K562 (cell line): ENCODE results near the gene ITPRID2. TPM values are rescaled to one million over a fixed set of nuclear protein-coding genes. Genes with fewer than 3 reads are reported as not detected.

ENCODE experiments used
- ATAC-seq: fragments of 200-7000 bp; cut with Tn5 transposase; 3 replicates; pipeline ENCODE4 v1.9.1; 2020; ENCODE audit warnings: moderate library complexity
- BruUV-seq: library from RNA; stranded (reverse); fragments of 400-500 nt; replicated peaks from 2 replicates; lab custom pipeline; 2021; lab: Mats Ljungman, UMichigan
- CTCF ChIA-PET: fragments of 300-600 bp; formaldehyde crosslinking; extraction: SDS; loops from one replicate; lab custom pipeline; 2021; ENCODE audit warnings: low intra/inter-chr PET ratio; lab: Yijun Ruan, JAX
- POLR2A ChIA-PET: fragments of 300-600, 350-650 bp; sonication (Branson Sonifier 250); formaldehyde crosslinking; extraction: SDS; loops from one replicate; lab custom pipeline; 2021; ENCODE audit warnings: antibody characterized with exemption, inconsistent platforms; lab: Yijun Ruan, JAX
- DNase-seq, 4 experiments: peaks; one replicate each; pipeline versions ENCODE4 v3.0.0 to v3.0.0-alpha.2; 2011 to 2018; ENCODE audit warnings: low spot score in 3 of 4, mixed read lengths in 3 of 4; ENCODE audit errors: extremely low read depth in 1 of 4
- FAIRE-seq: peaks from 2 replicates; lab custom pipeline; 2011; peaks lifted over from hg19 to GRCh38; lab: Jason Lieb, UNC
- H2AFZ ChIP-seq: 2 replicates; pipeline ENCODE4 v1.6.0; 2011; ENCODE audit warnings: low read depth, low read length, control low read depth, inconsistent platforms
- H3K27ac ChIP-seq: fragments of 200-600 bp; 3 replicates; pipeline ENCODE4 v1.8.0; 2011; ENCODE audit warnings: low read depth, mild to moderate bottlenecking, control low read depth, inconsistent platforms, low read length, moderate library complexity, mixed read lengths; ENCODE audit errors: extremely low read depth
- H3K27me3 ChIP-seq, 2 experiments: fragments of 300-600 bp in 1 of 2; 2 replicates in 1 of 2; 3 replicates in 1 of 2; pipeline versions ENCODE4 v1.6.0 to v1.8.0; 2011; ENCODE audit warnings: inconsistent platforms in 2 of 2, low read length in 2 of 2, mild to moderate bottlenecking in 1 of 2, mixed read lengths in 1 of 2, moderate library complexity in 1 of 2; ENCODE audit not compliant: control insufficient read depth in 2 of 2, insufficient read depth in 2 of 2
- H3K36me3 ChIP-seq: fragments of 300-600 bp; 3 replicates; pipeline ENCODE4 v1.8.0; 2011; ENCODE audit warnings: mild to moderate bottlenecking, low read length, inconsistent platforms; ENCODE audit not compliant: control insufficient read depth, insufficient read depth
- H3K4me1 ChIP-seq, 2 experiments: fragments of 200-600 bp in 1 of 2; replicated peaks in 1 of 2; 2 replicates in 1 of 2; 3 replicates in 1 of 2; pipeline versions ENCODE4 v1.5.1 to v1.8.0; 2011; ENCODE audit warnings: inconsistent platforms in 2 of 2, low read length in 2 of 2, mild to moderate bottlenecking in 1 of 2, mixed read lengths in 1 of 2, moderate library complexity in 1 of 2; ENCODE audit not compliant: control insufficient read depth in 2 of 2, insufficient read depth in 2 of 2
- H3K4me2 ChIP-seq: 2 replicates; pipeline ENCODE4 v1.6.1; 2011; ENCODE audit warnings: low read length, control low read depth, inconsistent platforms, mixed read lengths; ENCODE audit not compliant: insufficient read depth
- H3K4me3 ChIP-seq: fragments of 200-600 bp; sonication (generic), shearing (Covaris generic); 2 replicates; pipeline ENCODE4 v1.5.1; 2016; ENCODE audit warnings: control low read depth, inconsistent platforms
- H3K79me2 ChIP-seq: fragments of 200-600 bp; 3 replicates; pipeline ENCODE4 v1.8.0; 2011; ENCODE audit warnings: low read length, inconsistent platforms; ENCODE audit not compliant: control insufficient read depth, insufficient read depth
- H3K9ac ChIP-seq, 2 experiments: 2 replicates each; pipeline versions ENCODE4 v1.6.0 to v1.6.1; 2011; ENCODE audit warnings: low read depth in 2 of 2, low read length in 2 of 2, control low read depth in 1 of 2, inconsistent platforms in 1 of 2, mild to moderate bottlenecking in 1 of 2, mixed read lengths in 1 of 2; ENCODE audit not compliant: insufficient read depth in 1 of 2
- H3K9me1 ChIP-seq: one replicate; pipeline ENCODE4 v1.6.0; 2011; ENCODE audit warnings: inconsistent platforms, mild to moderate bottlenecking, low read length, moderate library complexity; ENCODE audit not compliant: control insufficient read depth, insufficient read depth
- H3K9me3 ChIP-seq: replicated peaks from 2 replicates; pipeline ENCODE4 v1.5.1; 2011; ENCODE audit warnings: low read depth, low read length, inconsistent platforms; ENCODE audit not compliant: control insufficient read depth, insufficient read depth
- H4K20me1 ChIP-seq: replicated peaks from 2 replicates; pipeline ENCODE4 v1.6.1; 2011; ENCODE audit warnings: low read length, inconsistent platforms, mixed read lengths; ENCODE audit not compliant: control insufficient read depth, insufficient read depth
- HOMEZ ChIP-seq: fragments of 250-450 bp; sonication (Bioruptor Pico); IDR thresholded peaks from 2 replicates; pipeline ENCODE4 v1.4.0; 2020; ENCODE audit warnings: mild to moderate bottlenecking, moderate library complexity
- IRF1 ChIP-seq: sonication (generic); formaldehyde crosslinking; IDR thresholded peaks from 2 replicates; pipeline ENCODE4 v1.8.0; 2022; ENCODE audit warnings: missing genetic modification reagents, mild to moderate bottlenecking, borderline replicate concordance
- KAT7 ChIP-seq: sonication (generic); formaldehyde crosslinking; IDR thresholded peaks from 2 replicates; pipeline ENCODE4 v1.8.0; 2022; ENCODE audit warnings: missing genetic modification reagents, mild to moderate bottlenecking, borderline replicate concordance
- MYNN ChIP-seq, 2 experiments: sonication (generic); formaldehyde crosslinking in 1 of 2; IDR thresholded peaks; 2 replicates each; pipeline versions ENCODE4 v1.5.0 to v1.6.1; 2016 to 2020; ENCODE audit warnings: antibody characterized with exemption in 1 of 2, missing genetic modification reagents in 1 of 2
- NCOA4 ChIP-seq: fragments of 450-650 bp; IDR thresholded peaks from 2 replicates; pipeline ENCODE4 v1.6.1; 2018; ENCODE audit warnings: mild to moderate bottlenecking; ENCODE audit not compliant: partially characterized antibody
- POLR3G ChIP-seq: IDR thresholded peaks from 2 replicates; pipeline ENCODE4 v1.6.1; 2011; ENCODE audit not compliant: insufficient read length, insufficient replicate concordance; ENCODE audit errors: extremely low read depth
- PRDM10 ChIP-seq: fragments of 450-650 bp; IDR thresholded peaks from 2 replicates; pipeline ENCODE4 v1.6.1; 2018; ENCODE audit not compliant: partially characterized antibody
- PTRF ChIP-seq: fragments of 450-650 bp; IDR thresholded peaks from 2 replicates; pipeline ENCODE4 v1.6.1; 2016; ENCODE audit warnings: mild to moderate bottlenecking, missing genetic modification characterization, missing compliant biosample characterization
- SMAD2 ChIP-seq: fragments of 150-350 bp; IDR thresholded peaks from 2 replicates; pipeline ENCODE4 v1.6.1; 2014; ENCODE audit warnings: low read depth, mild to moderate bottlenecking, low read length
- ZFP1 ChIP-seq: fragments of 450-650 bp; formaldehyde crosslinking; IDR thresholded peaks from 2 replicates; pipeline ENCODE4 v1.4.0; 2020; ENCODE audit warnings: mild to moderate bottlenecking, mixed read lengths
- ZNF232 ChIP-seq: sonication (generic); formaldehyde crosslinking; IDR thresholded peaks from 2 replicates; pipeline ENCODE4 v1.8.0; 2022; ENCODE audit warnings: mild to moderate bottlenecking, missing genetic modification reagents
- ZNF57 ChIP-seq: fragments of 450-650 bp; formaldehyde crosslinking; IDR thresholded peaks from 2 replicates; pipeline ENCODE4 v1.4.0; 2020; ENCODE audit warnings: mild to moderate bottlenecking, moderate library complexity
- ZNF589 ChIP-seq: fragments of 200-800 bp; sonication (Bioruptor generic); IDR thresholded peaks from 2 replicates; pipeline ENCODE4 v1.6.1; 2016; ENCODE audit warnings: low read depth, missing genetic modification characterization, missing compliant biosample characterization
- WGBS: fragments of 100-300 bp; shearing (Covaris generic); methylation state at CpG from one replicate; pipeline ENCODE4 v1.1.6; 2016; ENCODE audit warnings: low coverage, mixed read lengths; ENCODE audit not compliant: insufficient coverage; ENCODE audit errors: missing lambda C conversion rate; 5-methylcytosine and 5-hydroxymethylcytosine counted together
- in situ Hi-C: fragments of 300-500 bp; cut with MboI; formaldehyde crosslinking; loops from 4 replicates; pipeline ENCODE4 v1.15.0; 2018; ENCODE audit warnings: inconsistent platforms, mixed read lengths
- intact Hi-C: fragments of 100-400 bp; cut with micrococcal nuclease; formaldehyde crosslinking; loops from 2 replicates; pipeline ENCODE4 v1.14.2; 2022
- polyA plus RNA-seq, 8 experiments: library from polyadenylated mRNA; depleted of rRNA in 4 of 8; stranded (reverse) in 5 of 8; unstranded in 3 of 8; fragments of >200 nt; fragmentation: Nextera tagmentation in 2 of 8; fragmentation: Illumina TruSeq in 1 of 8; extraction: Ambion mirVana in 2 of 8; extraction: Trizol in 1 of 8; gene quantifications; 2 replicates each; pipeline versions ENCODE4 v1.2.1 to v1.2.3, GENCODE V29; 2011 to 2014; ENCODE audit warnings: inconsistent platforms in 1 of 8, missing spikeins in 1 of 8
- total RNA-seq, 7 experiments: library from RNA; depleted of rRNA in 6 of 7; stranded (reverse); fragments of >200 nt in 6 of 7; fragmentation: Illumina TruSeq in 2 of 7; extraction: Trizol in 2 of 7; gene quantifications; 2 replicates each; pipeline versions ENCODE4 v1.2.1 to v1.2.3, GENCODE V29; 2011 to 2021; ENCODE audit warnings: low replicate concordance in 1 of 7

The ITPRID2 gene
- total and polyA plus RNA-seq, 9 of the 15 experiments (the other 6 are each of a cell fraction or from before 2014, with no cell fraction given), result 18.5 to 77.8 (median 52.0) TPM

GRCh38 chr2:181916726-181917718 lies 25.5 kb downstream of the ITPRID2 start:
- ATAC-seq (peak; percentile 28; the same call in 1 of the 3 replicates), DNase-seq (no peak), FAIRE-seq (no peak)
- CTCF ChIA-PET, result no interaction called here
- no peaks in the 10 kb centered on the region for H3K9me3 ChIP-seq
- no peak overlapping the region for H3K27ac ChIP-seq
- H3K4me3 ChIP-seq, result no peak overlapping the region
- 0 out of 3 replicates have a peak, but pooled peaks cover under 1% of the 10 kb centered on the region for H3K79me2 ChIP-seq
- POLR2A ChIA-PET, result interaction anchor here (0.9 to 1.0 kb wide), 2 partner anchors 17 to 25 kb away, joined by 3 read pairs; no protein-coding TSS in a partner anchor
- in situ Hi-C loops (no loop called here), intact Hi-C loops (no loop called here)
- WGBS, result 81% methylated on average over 5 of the region's 5 CpGs
- no peak for TF ChIP-seq IRF1 (CRISPR knock-in tag)
- no peak for TF ChIP-seq NCOA4
- no peak for TF ChIP-seq ZNF57 (CRISPR knock-in tag)
- TF ChIP-seq KAT7 (CRISPR knock-in tag), result no peak
- no peak for TF ChIP-seq PTRF
- TF ChIP-seq HOMEZ (CRISPR knock-in tag), result no peak
- no peak for TF ChIP-seq POLR3G
- no peak for TF ChIP-seq ZNF232 (CRISPR knock-in tag)
- no peak for TF ChIP-seq ZNF589 (CRISPR knock-in tag)
- TF ChIP-seq ZFP1 (CRISPR knock-in tag), result no peak
- TF ChIP-seq MYNN (IDR thresholded peaks at IDR 0.05), result no peak
- TF ChIP-seq MYNN (CRISPR knock-in tag; IDR thresholded peaks at IDR 0.05), result no peak
- TF ChIP-seq PRDM10, result no peak
- TF ChIP-seq SMAD2, result no peak
- H3K4me1 ChIP-seq, result no peaks in the 10 kb centered on the region
- H3K4me2 ChIP-seq, result no peak overlapping the region
- no TSS peak for BruUV-seq
- no peaks in the 10 kb centered on the region for H3K9me1 ChIP-seq
- H3K9ac ChIP-seq, result no peak overlapping the region
- H3K36me3 ChIP-seq, result peaks cover 82% of the 10 kb centered on the region
- H2AFZ ChIP-seq, result no peak overlapping the region
- no peaks in the 10 kb centered on the region for H4K20me1 ChIP-seq
- H3K27me3 ChIP-seq, result no peaks in the 10 kb centered on the region
